ENCODE measurements around the gene GPD2. TPM values are rescaled to one million over a fixed set of nuclear protein-coding genes. Genes with fewer than 3 reads are reported as not detected.

The GPD2 gene
- total RNA-seq (2021) (29.7 to 32.5 TPM (median 32.2 TPM) in 3 replicates), Bru-seq, nascent RNA (percentile 63 among the genes with signal in this experiment)
- long read RNA-seq, experiment 1, full-length matches to known transcripts: 74 of 121 reads
- long read RNA-seq, experiment 1, partial matches to known transcripts: 22 of 121 reads
- long read RNA-seq, experiment 1, other reads (novel, unspliced or antisense): 25 of 121 reads
- long read RNA-seq, experiment 2, full-length matches to known transcripts: 6 of 32 reads
- long read RNA-seq, experiment 2, partial matches to known transcripts: 22 of 32 reads
- long read RNA-seq, experiment 2, other reads (novel, unspliced or antisense): 4 of 32 reads
- long read RNA-seq, experiment 3, partial matches to known transcripts: 0 of 3 reads
- long read RNA-seq, experiment 3, other reads (novel, unspliced or antisense): 2 of 3 reads

DNA sequence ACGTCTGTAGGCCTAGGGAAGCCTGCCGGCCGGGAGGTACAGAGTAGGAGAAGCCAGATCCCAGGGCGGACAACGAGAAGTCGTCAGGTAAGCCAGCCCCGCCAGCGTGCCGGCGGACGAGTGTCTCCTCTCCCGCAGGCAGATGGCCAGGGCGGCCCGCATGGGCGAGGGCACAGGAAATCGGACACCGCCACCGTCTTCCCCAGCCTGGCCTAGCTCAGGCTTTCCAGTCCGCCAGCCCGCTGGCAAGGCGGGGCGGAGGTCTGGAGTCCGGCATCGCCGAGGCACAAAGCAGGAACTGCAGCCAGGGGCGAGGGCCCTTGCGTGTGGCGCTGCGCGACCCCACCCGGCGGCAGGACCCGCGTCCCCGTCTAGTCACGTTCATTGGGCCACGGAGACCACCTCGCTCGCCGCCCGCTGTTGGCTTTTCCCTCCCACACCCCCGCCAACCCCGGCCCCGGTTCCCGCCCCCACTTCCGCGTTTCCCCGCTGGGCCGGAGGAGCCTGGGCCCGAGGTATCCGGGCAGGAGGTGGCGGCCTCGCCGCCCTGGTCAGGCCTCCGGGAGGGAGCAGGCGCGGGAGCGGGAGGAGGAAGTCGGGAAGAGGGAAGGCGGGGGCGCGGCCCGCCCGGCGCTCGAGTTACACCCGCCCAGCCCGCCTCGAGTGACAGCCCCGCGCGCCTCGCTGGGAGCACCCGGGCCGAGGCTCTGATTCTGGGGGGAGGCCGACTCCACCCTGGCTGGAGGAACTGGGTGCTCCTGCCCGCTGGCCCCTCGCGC lies at the start of gene GPD2:
TSS of gene GPD2 (plus strand) at position 662 of the 779 bp plus-strand sequence. CDS start 39,727 bp downstream, outside the sequence.
- DNase-seq (ENCODE audit: low spot score) (peak; percentile 89), ATAC-seq (peak; percentile 91)
- H3K9me3 Mint-ChIP-seq: no peaks in the 10 kb centered on the region
- H3K27ac Mint-ChIP-seq: peak within 1 kb of the TSS; percentile 77
- peaks cover 47% of the 10 kb centered on the region for H3K4me1 Mint-ChIP-seq
- peak within 1 kb of the TSS; percentile 88 for H3K4me3 Mint-ChIP-seq
- ChIA-PET POLR2A (interaction anchor here (0.6 to 1.1 kb wide), 3 partner anchors 35 to 101 kb away, joined by 3 read pairs; no protein-coding TSS in a partner anchor), CTCF (interaction anchor here (0.6 to 1.1 kb wide), 3 partner anchors 37 to 454 kb away, joined by 3 to 5 read pairs (median 4); no protein-coding TSS in a partner anchor)
- no peaks in the 10 kb centered on the region for H3K27me3 Mint-ChIP-seq (ENCODE audit: low read depth)
- no peaks in the 10 kb centered on the region; the same call in 1 of the 2 replicates for H3K36me3 Mint-ChIP-seq
- TF ChIP-seq TEAD1 (CRISPR knock-in tag; IDR thresholded peaks at IDR 0.05) (peak; percentile 11; the same call in 1 of the 2 replicates), ZNF263 (CRISPR knock-in tag; IDR thresholded peaks at IDR 0.05; ENCODE audit: low read depth) (peak; percentile 54), MYBL2 (CRISPR knock-in tag; IDR thresholded peaks at IDR 0.05) (no peak), SP1 (CRISPR knock-in tag; conservative IDR thresholded peaks at IDR 0.05) (peak; percentile 67; the same call in 1 of the 2 replicates), ELF4 (CRISPR knock-in tag; IDR thresholded peaks at IDR 0.05; ENCODE audit: low read depth) (0 out of 2 replicates have a peak, but pooled peaks have one; percentile 60), CREB1 (CRISPR knock-in tag; IDR thresholded peaks at IDR 0.05) (no peak), ZBTB21 (CRISPR knock-in tag; IDR thresholded peaks at IDR 0.05; ENCODE audit: borderline replicate concordance) (peak; percentile 60; the same call in 1 of the 2 replicates), ATF1 (CRISPR knock-in tag; IDR thresholded peaks at IDR 0.05) (no peak), NR3C1 (CRISPR knock-in tag; conservative IDR thresholded peaks at IDR 0.05; ENCODE audit: low read depth) (0 out of 2 replicates have a peak, but pooled peaks have one; percentile 31), JUN (CRISPR knock-in tag; IDR thresholded peaks at IDR 0.05) (0 out of 2 replicates have a peak, but pooled peaks have one; percentile 24), ETV6 (CRISPR knock-in tag; IDR thresholded peaks at IDR 0.05) (peak; percentile 74), ESRRA (CRISPR knock-in tag; IDR thresholded peaks at IDR 0.05; ENCODE audit: borderline replicate concordance) (peak; percentile 55; the same call in 1 of the 2 replicates), NR1H2 (CRISPR knock-in tag; IDR thresholded peaks at IDR 0.05) (no peak), NFYB (CRISPR knock-in tag; conservative IDR thresholded peaks at IDR 0.05; ENCODE audit: low read depth) (0 out of 2 replicates have a peak, but pooled peaks have one; percentile 25), TP53 (CRISPR knock-in tag; IDR thresholded peaks at IDR 0.05) (peak; percentile 80)
- TF ChIP-seq, protein P1, sequence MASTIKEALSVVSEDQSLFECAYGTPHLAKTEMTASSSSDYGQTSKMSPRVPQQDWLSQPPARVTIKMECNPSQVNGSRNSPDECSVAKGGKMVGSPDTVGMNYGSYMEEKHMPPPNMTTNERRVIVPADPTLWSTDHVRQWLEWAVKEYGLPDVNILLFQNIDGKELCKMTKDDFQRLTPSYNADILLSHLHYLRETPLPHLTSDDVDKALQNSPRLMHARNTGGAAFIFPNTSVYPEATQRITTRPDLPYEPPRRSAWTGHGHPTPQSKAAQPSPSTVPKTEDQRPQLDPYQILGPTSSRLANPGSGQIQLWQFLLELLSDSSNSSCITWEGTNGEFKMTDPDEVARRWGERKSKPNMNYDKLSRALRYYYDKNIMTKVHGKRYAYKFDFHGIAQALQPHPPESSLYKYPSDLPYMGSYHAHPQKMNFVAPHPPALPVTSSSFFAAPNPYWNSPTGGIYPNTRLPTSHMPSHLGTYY (CRISPR knock-in tag; IDR thresholded peaks at IDR 0.05): no peak
- TF ChIP-seq, protein P2, sequence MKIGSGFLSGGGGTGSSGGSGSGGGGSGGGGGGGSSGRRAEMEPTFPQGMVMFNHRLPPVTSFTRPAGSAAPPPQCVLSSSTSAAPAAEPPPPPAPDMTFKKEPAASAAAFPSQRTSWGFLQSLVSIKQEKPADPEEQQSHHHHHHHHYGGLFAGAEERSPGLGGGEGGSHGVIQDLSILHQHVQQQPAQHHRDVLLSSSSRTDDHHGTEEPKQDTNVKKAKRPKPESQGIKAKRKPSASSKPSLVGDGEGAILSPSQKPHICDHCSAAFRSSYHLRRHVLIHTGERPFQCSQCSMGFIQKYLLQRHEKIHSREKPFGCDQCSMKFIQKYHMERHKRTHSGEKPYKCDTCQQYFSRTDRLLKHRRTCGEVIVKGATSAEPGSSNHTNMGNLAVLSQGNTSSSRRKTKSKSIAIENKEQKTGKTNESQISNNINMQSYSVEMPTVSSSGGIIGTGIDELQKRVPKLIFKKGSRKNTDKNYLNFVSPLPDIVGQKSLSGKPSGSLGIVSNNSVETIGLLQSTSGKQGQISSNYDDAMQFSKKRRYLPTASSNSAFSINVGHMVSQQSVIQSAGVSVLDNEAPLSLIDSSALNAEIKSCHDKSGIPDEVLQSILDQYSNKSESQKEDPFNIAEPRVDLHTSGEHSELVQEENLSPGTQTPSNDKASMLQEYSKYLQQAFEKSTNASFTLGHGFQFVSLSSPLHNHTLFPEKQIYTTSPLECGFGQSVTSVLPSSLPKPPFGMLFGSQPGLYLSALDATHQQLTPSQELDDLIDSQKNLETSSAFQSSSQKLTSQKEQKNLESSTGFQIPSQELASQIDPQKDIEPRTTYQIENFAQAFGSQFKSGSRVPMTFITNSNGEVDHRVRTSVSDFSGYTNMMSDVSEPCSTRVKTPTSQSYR (CRISPR knock-in tag; IDR thresholded peaks at IDR 0.05): peak; percentile 75; the same call in 1 of the 2 replicates
- TF ChIP-seq, protein P3, sequence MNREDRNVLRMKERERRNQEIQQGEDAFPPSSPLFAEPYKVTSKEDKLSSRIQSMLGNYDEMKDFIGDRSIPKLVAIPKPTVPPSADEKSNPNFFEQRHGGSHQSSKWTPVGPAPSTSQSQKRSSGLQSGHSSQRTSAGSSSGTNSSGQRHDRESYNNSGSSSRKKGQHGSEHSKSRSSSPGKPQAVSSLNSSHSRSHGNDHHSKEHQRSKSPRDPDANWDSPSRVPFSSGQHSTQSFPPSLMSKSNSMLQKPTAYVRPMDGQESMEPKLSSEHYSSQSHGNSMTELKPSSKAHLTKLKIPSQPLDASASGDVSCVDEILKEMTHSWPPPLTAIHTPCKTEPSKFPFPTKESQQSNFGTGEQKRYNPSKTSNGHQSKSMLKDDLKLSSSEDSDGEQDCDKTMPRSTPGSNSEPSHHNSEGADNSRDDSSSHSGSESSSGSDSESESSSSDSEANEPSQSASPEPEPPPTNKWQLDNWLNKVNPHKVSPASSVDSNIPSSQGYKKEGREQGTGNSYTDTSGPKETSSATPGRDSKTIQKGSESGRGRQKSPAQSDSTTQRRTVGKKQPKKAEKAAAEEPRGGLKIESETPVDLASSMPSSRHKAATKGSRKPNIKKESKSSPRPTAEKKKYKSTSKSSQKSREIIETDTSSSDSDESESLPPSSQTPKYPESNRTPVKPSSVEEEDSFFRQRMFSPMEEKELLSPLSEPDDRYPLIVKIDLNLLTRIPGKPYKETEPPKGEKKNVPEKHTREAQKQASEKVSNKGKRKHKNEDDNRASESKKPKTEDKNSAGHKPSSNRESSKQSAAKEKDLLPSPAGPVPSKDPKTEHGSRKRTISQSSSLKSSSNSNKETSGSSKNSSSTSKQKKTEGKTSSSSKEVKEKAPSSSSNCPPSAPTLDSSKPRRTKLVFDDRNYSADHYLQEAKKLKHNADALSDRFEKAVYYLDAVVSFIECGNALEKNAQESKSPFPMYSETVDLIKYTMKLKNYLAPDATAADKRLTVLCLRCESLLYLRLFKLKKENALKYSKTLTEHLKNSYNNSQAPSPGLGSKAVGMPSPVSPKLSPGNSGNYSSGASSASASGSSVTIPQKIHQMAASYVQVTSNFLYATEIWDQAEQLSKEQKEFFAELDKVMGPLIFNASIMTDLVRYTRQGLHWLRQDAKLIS (CRISPR knock-in tag; IDR thresholded peaks at IDR 0.05; ENCODE audit: borderline replicate concordance): 0 out of 2 replicates have a peak, but pooled peaks have one; percentile 87
- TF ChIP-seq, protein P4, sequence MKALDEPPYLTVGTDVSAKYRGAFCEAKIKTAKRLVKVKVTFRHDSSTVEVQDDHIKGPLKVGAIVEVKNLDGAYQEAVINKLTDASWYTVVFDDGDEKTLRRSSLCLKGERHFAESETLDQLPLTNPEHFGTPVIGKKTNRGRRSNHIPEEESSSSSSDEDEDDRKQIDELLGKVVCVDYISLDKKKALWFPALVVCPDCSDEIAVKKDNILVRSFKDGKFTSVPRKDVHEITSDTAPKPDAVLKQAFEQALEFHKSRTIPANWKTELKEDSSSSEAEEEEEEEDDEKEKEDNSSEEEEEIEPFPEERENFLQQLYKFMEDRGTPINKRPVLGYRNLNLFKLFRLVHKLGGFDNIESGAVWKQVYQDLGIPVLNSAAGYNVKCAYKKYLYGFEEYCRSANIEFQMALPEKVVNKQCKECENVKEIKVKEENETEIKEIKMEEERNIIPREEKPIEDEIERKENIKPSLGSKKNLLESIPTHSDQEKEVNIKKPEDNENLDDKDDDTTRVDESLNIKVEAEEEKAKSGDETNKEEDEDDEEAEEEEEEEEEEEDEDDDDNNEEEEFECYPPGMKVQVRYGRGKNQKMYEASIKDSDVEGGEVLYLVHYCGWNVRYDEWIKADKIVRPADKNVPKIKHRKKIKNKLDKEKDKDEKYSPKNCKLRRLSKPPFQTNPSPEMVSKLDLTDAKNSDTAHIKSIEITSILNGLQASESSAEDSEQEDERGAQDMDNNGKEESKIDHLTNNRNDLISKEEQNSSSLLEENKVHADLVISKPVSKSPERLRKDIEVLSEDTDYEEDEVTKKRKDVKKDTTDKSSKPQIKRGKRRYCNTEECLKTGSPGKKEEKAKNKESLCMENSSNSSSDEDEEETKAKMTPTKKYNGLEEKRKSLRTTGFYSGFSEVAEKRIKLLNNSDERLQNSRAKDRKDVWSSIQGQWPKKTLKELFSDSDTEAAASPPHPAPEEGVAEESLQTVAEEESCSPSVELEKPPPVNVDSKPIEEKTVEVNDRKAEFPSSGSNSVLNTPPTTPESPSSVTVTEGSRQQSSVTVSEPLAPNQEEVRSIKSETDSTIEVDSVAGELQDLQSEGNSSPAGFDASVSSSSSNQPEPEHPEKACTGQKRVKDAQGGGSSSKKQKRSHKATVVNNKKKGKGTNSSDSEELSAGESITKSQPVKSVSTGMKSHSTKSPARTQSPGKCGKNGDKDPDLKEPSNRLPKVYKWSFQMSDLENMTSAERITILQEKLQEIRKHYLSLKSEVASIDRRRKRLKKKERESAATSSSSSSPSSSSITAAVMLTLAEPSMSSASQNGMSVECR (CRISPR knock-in tag; IDR thresholded peaks at IDR 0.05; ENCODE audit: borderline replicate concordance): peak; percentile 62; the same call in 1 of the 2 replicates
- TF ChIP-seq, protein P5, sequence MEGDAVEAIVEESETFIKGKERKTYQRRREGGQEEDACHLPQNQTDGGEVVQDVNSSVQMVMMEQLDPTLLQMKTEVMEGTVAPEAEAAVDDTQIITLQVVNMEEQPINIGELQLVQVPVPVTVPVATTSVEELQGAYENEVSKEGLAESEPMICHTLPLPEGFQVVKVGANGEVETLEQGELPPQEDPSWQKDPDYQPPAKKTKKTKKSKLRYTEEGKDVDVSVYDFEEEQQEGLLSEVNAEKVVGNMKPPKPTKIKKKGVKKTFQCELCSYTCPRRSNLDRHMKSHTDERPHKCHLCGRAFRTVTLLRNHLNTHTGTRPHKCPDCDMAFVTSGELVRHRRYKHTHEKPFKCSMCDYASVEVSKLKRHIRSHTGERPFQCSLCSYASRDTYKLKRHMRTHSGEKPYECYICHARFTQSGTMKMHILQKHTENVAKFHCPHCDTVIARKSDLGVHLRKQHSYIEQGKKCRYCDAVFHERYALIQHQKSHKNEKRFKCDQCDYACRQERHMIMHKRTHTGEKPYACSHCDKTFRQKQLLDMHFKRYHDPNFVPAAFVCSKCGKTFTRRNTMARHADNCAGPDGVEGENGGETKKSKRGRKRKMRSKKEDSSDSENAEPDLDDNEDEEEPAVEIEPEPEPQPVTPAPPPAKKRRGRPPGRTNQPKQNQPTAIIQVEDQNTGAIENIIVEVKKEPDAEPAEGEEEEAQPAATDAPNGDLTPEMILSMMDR (IDR thresholded peaks at IDR 0.05): no peak
